Adrenal gland (tissue), 5 donors: ENCODE data around the gene WWOX.

Source experiments
- CTCF ChIP-seq, 6 experiments: fragments of 450-650 bp in 4 of 6; fragments of 200-600 bp in 2 of 6; sonication (generic) in 1 of 6; IDR thresholded peaks; 1 replicate in 5 of 6; 2 replicates in 1 of 6; pipeline versions ENCODE4 v1.5.1 to v1.8.0; 2016 to 2021; ENCODE audit warnings: antibody characterized with exemption in 6 of 6, mild to moderate bottlenecking in 2 of 6, moderate library complexity in 1 of 6
- POLR2A ChIP-seq, 2 donors: fragments of 450-650 bp; IDR thresholded peaks; one replicate each; pipeline ENCODE4 v1.6.1; 2017; ENCODE audit warnings: antibody characterized with exemption in 2 of 2, mild to moderate bottlenecking in 2 of 2, moderate library complexity in 1 of 2
- donor health status: DM: no; HTN: no; CAD: no.

DNA sequence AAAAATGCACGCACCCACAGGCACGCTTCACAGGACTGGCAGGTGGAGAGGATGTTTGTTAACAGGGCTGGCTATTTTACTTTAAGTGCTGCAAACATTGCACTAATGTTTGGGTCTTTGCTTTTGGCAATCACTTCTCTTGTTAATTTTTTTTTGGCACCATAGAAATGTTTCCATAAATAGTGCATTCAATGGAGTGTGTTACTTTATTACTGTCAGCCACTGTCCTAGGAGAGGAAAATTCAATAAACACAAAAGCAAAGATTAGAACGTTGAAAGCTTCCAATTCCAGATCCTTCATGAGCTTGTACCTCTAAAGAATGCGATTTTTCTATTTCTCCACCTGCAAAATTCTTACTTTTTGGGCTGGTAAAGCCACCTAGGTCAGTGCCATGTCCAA lies 743.5 kb downstream of the WWOX start:
- no peak for TF ChIP-seq CTCF (IDR thresholded peaks at IDR 0.05)
- TF ChIP-seq POLR2A (IDR thresholded peaks at IDR 0.05): no peak
